Liver (tissue), 10 donors: ENCODE measurements around the gene SCYGR8. TPM values are rescaled to one million over a fixed set of nuclear protein-coding genes. Genes with fewer than 3 reads are reported as not detected.

Source experiments
- DNase-seq: peaks from one replicate; pipeline ENCODE4 v3.0.0-alpha.2; 2017; ENCODE audit warnings: low spot score
- H3K27ac ChIP-seq, 2 donors: one replicate each; pipeline ENCODE4 v1.7.0; 2013; ENCODE audit warnings: inconsistent platforms in 2 of 2, low read length in 2 of 2, control low read depth in 1 of 2, low read depth in 1 of 2, mild to moderate bottlenecking in 1 of 2
- H3K27me3 ChIP-seq, 4 donors: one replicate each; pipeline versions ENCODE4 v1.6.1 to v1.7.0; 2013; ENCODE audit warnings: low read length in 3 of 4, inconsistent platforms in 1 of 4, mild to moderate bottlenecking in 1 of 4, moderate library complexity in 1 of 4; ENCODE audit not compliant: control insufficient read depth in 4 of 4, insufficient read depth in 4 of 4
- H3K36me3 ChIP-seq, 4 donors: one replicate each; pipeline versions ENCODE4 v1.6.1 to v1.7.0; 2013; ENCODE audit warnings: low read length in 3 of 4, mild to moderate bottlenecking in 3 of 4, low read depth in 1 of 4, moderate library complexity in 1 of 4; ENCODE audit not compliant: control insufficient read depth in 4 of 4, insufficient read depth in 3 of 4
- H3K4me1 ChIP-seq, 4 donors: one replicate each; pipeline versions ENCODE4 v1.6.1 to v1.7.0; 2013; ENCODE audit warnings: low read length in 3 of 4, mild to moderate bottlenecking in 3 of 4, moderate library complexity in 1 of 4; ENCODE audit not compliant: control insufficient read depth in 4 of 4, insufficient read depth in 4 of 4
- H3K4me3 ChIP-seq, 3 donors: one replicate each; pipeline versions ENCODE4 v1.6.1 to v1.7.0; 2013; ENCODE audit warnings: low read length in 3 of 3, control low read depth in 1 of 3, low read depth in 1 of 3, mild to moderate bottlenecking in 1 of 3
- H3K9ac ChIP-seq, 2 donors: one replicate each; pipeline ENCODE4 v1.7.0; 2013; ENCODE audit warnings: low read length in 2 of 2, mild to moderate bottlenecking in 2 of 2, moderate library complexity in 2 of 2, control low read depth in 1 of 2, low read depth in 1 of 2
- H3K9me3 ChIP-seq, 4 donors: one replicate each; pipeline versions ENCODE4 v1.6.1 to v1.7.0; 2013; ENCODE audit warnings: low read length in 3 of 4; ENCODE audit not compliant: control insufficient read depth in 4 of 4
- FOXA1 ChIP-seq: IDR thresholded peaks from 2 replicates; pipeline ENCODE4 v1.6.1; 2016; ENCODE audit warnings: antibody characterized with exemption
- GABPA ChIP-seq, 2 donors: IDR thresholded peaks in 1 of 2; conservative IDR thresholded peaks in 1 of 2; 2 replicates each; pipeline ENCODE4 v1.6.1; 2016; ENCODE audit warnings: antibody characterized with exemption in 2 of 2, mild to moderate bottlenecking in 1 of 2, moderate library complexity in 1 of 2
- JUND ChIP-seq, 2 donors: IDR thresholded peaks; 2 replicates each; pipeline ENCODE4 v1.6.1; 2016; ENCODE audit warnings: antibody characterized with exemption in 2 of 2
- NR2F2 ChIP-seq: IDR thresholded peaks from 2 replicates; pipeline ENCODE4 v1.6.1; 2016; ENCODE audit warnings: antibody characterized with exemption
- RAD21 ChIP-seq, 2 donors: IDR thresholded peaks; 2 replicates each; pipeline ENCODE4 v1.6.1; 2016; ENCODE audit warnings: antibody characterized with exemption in 2 of 2, mild to moderate bottlenecking in 2 of 2
- SP1 ChIP-seq: IDR thresholded peaks from 2 replicates; pipeline ENCODE4 v1.6.1; 2018; ENCODE audit warnings: antibody characterized with exemption, mild to moderate bottlenecking
- YY1 ChIP-seq: IDR thresholded peaks from 2 replicates; pipeline ENCODE4 v1.6.1; 2016; ENCODE audit warnings: antibody characterized with exemption, mild to moderate bottlenecking
- WGBS: extraction: QIAGEN DNeasy Blood & Tissue Kit; methylation state at CpG from one replicate; pipeline ENCODE4 v1.1.7; 2013; 5-methylcytosine and 5-hydroxymethylcytosine counted together
- polyA plus RNA-seq, 2 donors: library from polyadenylated mRNA; stranded (reverse) in 1 of 2; unstranded in 1 of 2; fragments of 200-250 nt in 1 of 2; fragments of >200 nt in 1 of 2; fragmentation: Nextera tagmentation in 1 of 2; extraction: Ambion mirVana in 1 of 2; gene quantifications; one replicate each; pipeline versions ENCODE4 v1.2.1 to v1.2.3, GENCODE V29; 2013 to 2015
- small RNA-seq: library from RNA; depleted of rRNA; stranded (forward); fragments of <200 nt; gene quantifications from one replicate; pipeline ENCODE3, GENCODE V24; 2014
- total RNA-seq, 2 donors: library from RNA; depleted of rRNA; stranded (reverse); fragments of >200 nt; gene quantifications; one replicate each; pipeline ENCODE4 v1.2.3, GENCODE V29; 2014
- TF ChIP-seq, protein P1 (sequence below): IDR thresholded peaks from 2 replicates; pipeline ENCODE4 v1.6.1; 2016; ENCODE audit warnings: antibody characterized with exemption
- TF ChIP-seq, protein P2 (sequence below): fragments of 150-350 bp; IDR thresholded peaks from 2 replicates; pipeline ENCODE4 v1.5.1; 2017; ENCODE audit warnings: improper control_type of control experiment, low read depth, low read length; ENCODE audit not compliant: missing input control
- donor health status: healthy.
- donor health status: healthy.
- donor health status: healthy.
- donor health status: healthy.
- donor health status: healthy.

The SCYGR8 gene
- total and polyA plus RNA-seq, 4 donors, result not detected

DNA sequence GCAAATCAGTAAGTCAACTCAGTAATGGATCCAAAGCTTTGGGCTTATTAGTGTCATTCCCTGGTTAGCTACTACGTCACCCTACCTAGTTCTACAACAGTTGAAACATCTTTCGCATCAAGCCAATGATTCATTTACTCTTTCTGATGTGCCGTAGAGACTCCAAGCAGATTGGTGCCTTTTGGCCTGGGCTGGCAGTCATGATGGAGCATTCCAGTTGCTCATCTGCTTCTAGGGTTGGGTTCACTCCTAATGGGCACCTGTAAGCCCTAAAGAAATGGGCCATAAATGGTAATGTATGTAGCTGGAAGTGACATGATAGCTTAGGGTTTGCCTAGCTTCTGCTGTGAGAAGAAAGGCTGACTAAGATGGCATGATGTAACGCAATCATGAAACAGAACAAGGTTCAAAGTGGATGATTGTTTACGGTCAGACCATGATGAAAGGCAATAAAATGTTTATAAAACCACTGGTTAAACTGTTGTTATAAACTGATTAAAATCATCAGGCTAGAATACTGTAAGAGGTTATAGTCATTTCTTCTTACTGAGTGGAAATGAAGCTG, 47.5 kb downstream of the SCYGR8 start:
- Histone ChIP-seq H3K9ac (no peak overlapping the region), H3K27me3 (no peaks in the 10 kb centered on the region), H3K27ac (no peak overlapping the region), H3K36me3 (no peaks in the 10 kb centered on the region), H3K4me1 (no peaks in the 10 kb centered on the region), H3K4me3 (no peak overlapping the region), H3K9me3 (no peaks in the 10 kb centered on the region)
- TF ChIP-seq YY1 (no peak), JUND (IDR thresholded peaks at IDR 0.05) (no peak), SP1 (no peak), NR2F2 (no peak), FOXA1 (no peak), GABPA (IDR thresholded peaks at IDR 0.05 in 1 of 2, conservative IDR thresholded peaks at IDR 0.05 in 1 of 2) (no peak), RAD21 (IDR thresholded peaks at IDR 0.05) (no peak)
- TF ChIP-seq, protein P1, sequence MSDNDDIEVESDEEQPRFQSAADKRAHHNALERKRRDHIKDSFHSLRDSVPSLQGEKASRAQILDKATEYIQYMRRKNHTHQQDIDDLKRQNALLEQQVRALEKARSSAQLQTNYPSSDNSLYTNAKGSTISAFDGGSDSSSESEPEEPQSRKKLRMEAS, result no peak
- TF ChIP-seq, protein P2, sequence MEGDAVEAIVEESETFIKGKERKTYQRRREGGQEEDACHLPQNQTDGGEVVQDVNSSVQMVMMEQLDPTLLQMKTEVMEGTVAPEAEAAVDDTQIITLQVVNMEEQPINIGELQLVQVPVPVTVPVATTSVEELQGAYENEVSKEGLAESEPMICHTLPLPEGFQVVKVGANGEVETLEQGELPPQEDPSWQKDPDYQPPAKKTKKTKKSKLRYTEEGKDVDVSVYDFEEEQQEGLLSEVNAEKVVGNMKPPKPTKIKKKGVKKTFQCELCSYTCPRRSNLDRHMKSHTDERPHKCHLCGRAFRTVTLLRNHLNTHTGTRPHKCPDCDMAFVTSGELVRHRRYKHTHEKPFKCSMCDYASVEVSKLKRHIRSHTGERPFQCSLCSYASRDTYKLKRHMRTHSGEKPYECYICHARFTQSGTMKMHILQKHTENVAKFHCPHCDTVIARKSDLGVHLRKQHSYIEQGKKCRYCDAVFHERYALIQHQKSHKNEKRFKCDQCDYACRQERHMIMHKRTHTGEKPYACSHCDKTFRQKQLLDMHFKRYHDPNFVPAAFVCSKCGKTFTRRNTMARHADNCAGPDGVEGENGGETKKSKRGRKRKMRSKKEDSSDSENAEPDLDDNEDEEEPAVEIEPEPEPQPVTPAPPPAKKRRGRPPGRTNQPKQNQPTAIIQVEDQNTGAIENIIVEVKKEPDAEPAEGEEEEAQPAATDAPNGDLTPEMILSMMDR, result no peak
- no peak for DNase-seq
- WGBS, result 82% methylated on average over 5 of the region's 5 CpGs

Small RNA genes lying within 50 kb of the gene (small RNA-seq; reads per million reads assigned to genes)
- not detected for gene RNA5SP121
- not detected for gene SNRPGP8

Other genes starting within 250 kb of the SCYGR8 start
- gene SCYGR2, start 147.0 kb upstream of the SCYGR8 start, total RNA-seq, result not detected
- not detected for gene SCYGR2, start 147.0 kb upstream of the SCYGR8 start, polyA plus RNA-seq
- not detected for gene SCYGR3, start 131.1 kb upstream of the SCYGR8 start, total RNA-seq
- not detected for gene SCYGR3, start 131.1 kb upstream of the SCYGR8 start, polyA plus RNA-seq
- not detected for gene SCYGR4, start 128.4 kb upstream of the SCYGR8 start, total RNA-seq
- gene SCYGR4, start 128.4 kb upstream of the SCYGR8 start, polyA plus RNA-seq, result not detected
- gene SCYGR5, start 79.1 kb upstream of the SCYGR8 start, total RNA-seq, result not detected
- gene SCYGR5, start 79.1 kb upstream of the SCYGR8 start, polyA plus RNA-seq, result not detected
- 10 to 100 TPM; 12.4 to 12.9 TPM for gene SLC19A3, start 27.9 kb upstream of the SCYGR8 start, total RNA-seq
- gene SLC19A3, start 27.9 kb upstream of the SCYGR8 start, polyA plus RNA-seq, result 1 to 10 TPM; 4.2 to 4.5 TPM
- not detected for gene SCYGR6, start 21.1 kb upstream of the SCYGR8 start, total RNA-seq
- gene SCYGR6, start 21.1 kb upstream of the SCYGR8 start, polyA plus RNA-seq, result not detected
- not detected for gene SCYGR7, start 17.6 kb upstream of the SCYGR8 start, total RNA-seq
- gene SCYGR7, start 17.6 kb upstream of the SCYGR8 start, polyA plus RNA-seq, result not detected
- 1 to 10 TPM; 1.0 to 5.9 TPM for gene CCL20, start 67.9 kb downstream of the SCYGR8 start, total RNA-seq
- 1 to 10 TPM in 1 of 2 donors, under 1 TPM in 1; 0.36 to 1.6 TPM for gene CCL20, start 67.9 kb downstream of the SCYGR8 start, polyA plus RNA-seq
- gene DAW1, start 125.7 kb downstream of the SCYGR8 start, total RNA-seq, result not detected
- gene DAW1, start 125.7 kb downstream of the SCYGR8 start, polyA plus RNA-seq, result not detected